Neural cell (in vitro differentiated cells): ENCODE data around the gene PPP1CB. TPM values are rescaled to one million over a fixed set of nuclear protein-coding genes. Genes with fewer than 3 reads are reported as not detected.

Experiments used
- H2AFZ ChIP-seq: fragments of 200-600, 300-800 bp; sonication (generic), shearing (Covaris generic); 2 replicates; pipeline ENCODE4 v1.6.0; 2014; ENCODE audit warnings: low read depth, mild to moderate bottlenecking, antibody characterized with exemption, low read length, moderate library complexity
- H3F3A ChIP-seq: fragments of 200-600 bp; shearing (Covaris generic); 2 replicates; pipeline ENCODE4 v1.6.1; 2016; ENCODE audit warnings: mild to moderate bottlenecking, moderate library complexity, mixed read lengths, antibody characterized with exemption, low read length; ENCODE audit not compliant: insufficient read depth, poor library complexity, severe bottlenecking
- H3K27ac ChIP-seq: fragments of 200-600, 300-800 bp; sonication (generic), shearing (Covaris generic); 2 replicates; pipeline ENCODE4 v1.5.1; 2014; ENCODE audit warnings: mild to moderate bottlenecking, low read length, moderate library complexity
- H3K27me3 ChIP-seq: fragments of 300-800, 200-600 bp; sonication (generic), shearing (Covaris generic); 2 replicates; pipeline ENCODE4 v1.6.0; 2014; ENCODE audit warnings: mild to moderate bottlenecking, low read depth, low read length, moderate library complexity; ENCODE audit not compliant: insufficient read depth
- H3K36me3 ChIP-seq: fragments of 300-800, 200-600 bp; sonication (generic), shearing (Covaris generic); 2 replicates; pipeline ENCODE4 v1.5.1; 2014; ENCODE audit warnings: mild to moderate bottlenecking, antibody characterized with exemption, low read length, moderate library complexity; ENCODE audit not compliant: insufficient read depth
- H3K4me2 ChIP-seq: fragments of 300-800, 200-600 bp; sonication (generic), shearing (Covaris generic); 2 replicates; pipeline ENCODE4 v1.6.0; 2014; ENCODE audit warnings: mild to moderate bottlenecking, low read length
- H3K4me3 ChIP-seq: fragments of 300-800, 200-600 bp; sonication (generic), shearing (Covaris generic); 2 replicates; pipeline ENCODE4 v1.5.1; 2014; ENCODE audit warnings: mild to moderate bottlenecking, low read length, moderate library complexity
- H3K79me2 ChIP-seq: fragments of 200-600 bp; shearing (Covaris generic); replicated peaks from 2 replicates; pipeline ENCODE4 v1.6.0; 2014; ENCODE audit warnings: mild to moderate bottlenecking, low read length, moderate library complexity; ENCODE audit not compliant: insufficient read depth
- H3K9ac ChIP-seq: fragments of 300-800, 200-600 bp; sonication (generic), shearing (Covaris generic); 2 replicates; pipeline ENCODE4 v1.6.1; 2016; ENCODE audit warnings: mild to moderate bottlenecking, low read length, mixed read lengths
- H3K9me2 ChIP-seq: fragments of 200-600 bp; shearing (Covaris generic); 2 replicates; pipeline ENCODE4 v1.6.1; 2016; ENCODE audit warnings: mild to moderate bottlenecking, low read length, mixed read lengths; ENCODE audit not compliant: insufficient read depth
- H3K9me3 ChIP-seq: fragments of 200-600, 300-800 bp; sonication (generic), shearing (Covaris generic); 2 replicates; pipeline ENCODE4 v1.6.1; 2016; ENCODE audit warnings: mild to moderate bottlenecking, mixed run types, low read length, moderate library complexity, mixed read lengths
- H4K20me1 ChIP-seq: fragments of 200-600 bp; shearing (Covaris generic); 2 replicates; pipeline ENCODE4 v1.6.1; 2016; ENCODE audit warnings: mild to moderate bottlenecking, mixed run types; ENCODE audit not compliant: insufficient read depth
- EP300 ChIP-seq: fragments of 450-650 bp; conservative IDR thresholded peaks from 2 replicates; pipeline ENCODE4 v1.6.1; 2014; ENCODE audit warnings: antibody characterized with exemption, mild to moderate bottlenecking, moderate library complexity; ENCODE audit not compliant: poor library complexity, severe bottlenecking
- EZH2 ChIP-seq: fragments of 200-600, 300-800 bp; shearing (Covaris generic), sonication (generic); IDR thresholded peaks from 2 replicates; pipeline ENCODE4 v1.6.1; 2014; ENCODE audit warnings: antibody characterized with exemption, low read length, borderline replicate concordance, mild to moderate bottlenecking; ENCODE audit not compliant: insufficient read depth, poor library complexity, severe bottlenecking
- MXI1 ChIP-seq: fragments of 450-650 bp; conservative IDR thresholded peaks from 2 replicates; pipeline ENCODE4 v1.6.1; 2014; ENCODE audit warnings: antibody characterized with exemption, mild to moderate bottlenecking; ENCODE audit not compliant: poor library complexity, severe bottlenecking
- POLR2AphosphoS5 ChIP-seq: IDR thresholded peaks from 2 replicates; pipeline ENCODE4 v1.6.1; 2012
- RAD21 ChIP-seq: fragments of 450-650 bp; conservative IDR thresholded peaks from 2 replicates; pipeline ENCODE4 v1.6.1; 2014; ENCODE audit warnings: antibody characterized with exemption, mild to moderate bottlenecking, moderate library complexity
- REST ChIP-seq: IDR thresholded peaks from 2 replicates; pipeline ENCODE4 v1.6.1; 2012; ENCODE audit warnings: borderline replicate concordance
- SMC3 ChIP-seq: fragments of 450-650 bp; conservative IDR thresholded peaks from 2 replicates; pipeline ENCODE4 v1.6.1; 2014; ENCODE audit warnings: antibody characterized with exemption, mild to moderate bottlenecking, moderate library complexity; ENCODE audit not compliant: poor library complexity
- TAF1 ChIP-seq: IDR thresholded peaks from 2 replicates; pipeline ENCODE4 v1.6.1; 2012; ENCODE audit warnings: low read depth
- polyA plus RNA-seq: library from polyadenylated mRNA; depleted of rRNA; stranded (reverse); fragments of >200 nt; gene quantifications from 2 replicates; pipeline ENCODE4 v1.2.3, GENCODE V29; 2014
- TF ChIP-seq, protein P1 (sequence below): fragments of 450-650 bp; IDR thresholded peaks from 2 replicates; pipeline ENCODE4 v1.5.1; 2014; ENCODE audit warnings: antibody characterized with exemption, mild to moderate bottlenecking, moderate library complexity; ENCODE audit not compliant: poor library complexity, severe bottlenecking

The PPP1CB gene
- polyA plus RNA-seq, 1 donor from 2014 or later, result 239 TPM

GRCh38 chr2:28838971-28839370 lies 87.3 kb downstream of the PPP1CB start:
- H3K4me2 ChIP-seq, result no peak overlapping the region
- no peaks in the 10 kb centered on the region for H3K27me3 ChIP-seq
- H2AFZ ChIP-seq, result no peak overlapping the region
- H3K36me3 ChIP-seq, result no peaks in the 10 kb centered on the region
- H3K9me2 ChIP-seq, result no peaks in the 10 kb centered on the region
- no peaks in the 10 kb centered on the region for H4K20me1 ChIP-seq
- H3F3A ChIP-seq, result no peaks in the 10 kb centered on the region
- H3K27ac ChIP-seq, result no peak overlapping the region
- H3K9me3 ChIP-seq, result no peaks in the 10 kb centered on the region
- TF ChIP-seq SMC3 (no peak), TAF1 (no peak), EZH2 (no peak)
- TF ChIP-seq, protein P1, sequence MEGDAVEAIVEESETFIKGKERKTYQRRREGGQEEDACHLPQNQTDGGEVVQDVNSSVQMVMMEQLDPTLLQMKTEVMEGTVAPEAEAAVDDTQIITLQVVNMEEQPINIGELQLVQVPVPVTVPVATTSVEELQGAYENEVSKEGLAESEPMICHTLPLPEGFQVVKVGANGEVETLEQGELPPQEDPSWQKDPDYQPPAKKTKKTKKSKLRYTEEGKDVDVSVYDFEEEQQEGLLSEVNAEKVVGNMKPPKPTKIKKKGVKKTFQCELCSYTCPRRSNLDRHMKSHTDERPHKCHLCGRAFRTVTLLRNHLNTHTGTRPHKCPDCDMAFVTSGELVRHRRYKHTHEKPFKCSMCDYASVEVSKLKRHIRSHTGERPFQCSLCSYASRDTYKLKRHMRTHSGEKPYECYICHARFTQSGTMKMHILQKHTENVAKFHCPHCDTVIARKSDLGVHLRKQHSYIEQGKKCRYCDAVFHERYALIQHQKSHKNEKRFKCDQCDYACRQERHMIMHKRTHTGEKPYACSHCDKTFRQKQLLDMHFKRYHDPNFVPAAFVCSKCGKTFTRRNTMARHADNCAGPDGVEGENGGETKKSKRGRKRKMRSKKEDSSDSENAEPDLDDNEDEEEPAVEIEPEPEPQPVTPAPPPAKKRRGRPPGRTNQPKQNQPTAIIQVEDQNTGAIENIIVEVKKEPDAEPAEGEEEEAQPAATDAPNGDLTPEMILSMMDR, result no peak
- H3K4me3 ChIP-seq, result no peak overlapping the region
- H3K79me2 ChIP-seq, result no peaks in the 10 kb centered on the region
- H3K9ac ChIP-seq, result no peak overlapping the region

DNA sequence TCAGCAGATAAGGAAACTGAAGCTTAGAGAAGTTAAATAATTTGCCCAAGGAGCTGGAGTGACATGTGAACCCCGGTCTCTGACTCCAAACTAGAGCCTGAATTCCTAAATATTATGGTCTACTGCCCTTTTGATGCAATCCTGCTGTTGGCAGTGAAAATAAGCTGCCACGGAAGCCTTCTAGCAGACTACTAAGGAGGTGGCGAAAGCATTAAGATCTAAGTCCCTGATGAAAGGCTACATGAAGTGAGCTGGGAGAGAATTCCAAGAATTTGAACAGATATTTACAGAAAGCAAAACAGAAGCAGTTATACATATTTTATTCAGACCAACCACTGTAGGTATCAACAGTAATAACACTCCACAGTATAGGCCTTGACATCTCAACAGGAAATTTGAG lies 90.4 kb downstream of the PPP1CB start:
- Histone ChIP-seq H3K4me3 (no peak overlapping the region), H3K9ac (no peak overlapping the region), H3K9me2 (no peaks in the 10 kb centered on the region), H3K36me3 (no peaks in the 10 kb centered on the region), H3K27ac (no peak overlapping the region), H4K20me1 (no peaks in the 10 kb centered on the region), H3K79me2 (no peaks in the 10 kb centered on the region), H3K9me3 (no peaks in the 10 kb centered on the region), H2AFZ (no peak overlapping the region), H3F3A (no peaks in the 10 kb centered on the region), H3K27me3 (no peaks in the 10 kb centered on the region), H3K4me2 (no peak overlapping the region)
- TF ChIP-seq MXI1 (no peak), EP300 (no peak), EZH2 (no peak), RAD21 (no peak), SMC3 (no peak), REST (no peak), POLR2AphosphoS5 (no peak), TAF1 (no peak)
- TF ChIP-seq, protein P1, result no peak

Other genes starting within 250 kb of the PPP1CB start
- 0.22 and 0.46 TPM in 2 replicates for gene SPDYA, start 59.0 kb downstream of the PPP1CB start, polyA plus RNA-seq
- gene TRMT61B, start 118.5 kb downstream of the PPP1CB start, polyA plus RNA-seq, result 30.8 and 35.1 TPM in 2 replicates
- gene WDR43, start 142.8 kb downstream of the PPP1CB start, polyA plus RNA-seq, result 19.6 and 24.4 TPM in 2 replicates
- gene TOGARAM2, start 229.5 kb downstream of the PPP1CB start, polyA plus RNA-seq, result 0.10 and 0.24 TPM in 2 replicates